SK-N-DZ (cell line): ENCODE data around the gene PDCD1.
"Not testable (repeated sequence)": the region's sequence is repeated elsewhere in the genome, so short reads cannot be mapped to it uniquely, and the experiment has no call there.

Experiments used
- DNase-seq: peaks from one replicate; pipeline ENCODE4 v3.0.0-alpha.2; 2015; ENCODE audit warnings: low spot score

The PDCD1 gene

DNA sequence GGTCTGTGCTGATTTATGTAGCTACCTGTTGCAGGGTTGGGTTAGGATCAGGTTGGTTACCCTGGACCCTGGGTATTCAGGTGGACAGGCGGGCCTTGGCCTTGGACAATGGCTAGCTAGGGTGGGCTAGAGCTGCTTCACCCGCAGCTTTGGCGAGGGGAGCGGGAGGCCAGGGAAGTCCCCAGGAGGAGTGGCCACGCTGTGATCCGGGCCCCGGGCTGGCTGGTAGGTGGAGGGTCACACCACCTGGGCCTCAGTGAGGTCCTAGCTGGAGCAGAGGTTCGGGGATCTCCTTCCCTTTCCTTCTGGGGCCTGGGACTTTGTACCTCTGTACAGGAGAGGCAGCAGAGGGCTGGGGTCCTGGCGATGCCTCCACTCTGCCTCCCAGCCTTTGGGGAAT lies 20.6 kb upstream of the PDCD1 start:
- no peak for DNase-seq

DNA sequence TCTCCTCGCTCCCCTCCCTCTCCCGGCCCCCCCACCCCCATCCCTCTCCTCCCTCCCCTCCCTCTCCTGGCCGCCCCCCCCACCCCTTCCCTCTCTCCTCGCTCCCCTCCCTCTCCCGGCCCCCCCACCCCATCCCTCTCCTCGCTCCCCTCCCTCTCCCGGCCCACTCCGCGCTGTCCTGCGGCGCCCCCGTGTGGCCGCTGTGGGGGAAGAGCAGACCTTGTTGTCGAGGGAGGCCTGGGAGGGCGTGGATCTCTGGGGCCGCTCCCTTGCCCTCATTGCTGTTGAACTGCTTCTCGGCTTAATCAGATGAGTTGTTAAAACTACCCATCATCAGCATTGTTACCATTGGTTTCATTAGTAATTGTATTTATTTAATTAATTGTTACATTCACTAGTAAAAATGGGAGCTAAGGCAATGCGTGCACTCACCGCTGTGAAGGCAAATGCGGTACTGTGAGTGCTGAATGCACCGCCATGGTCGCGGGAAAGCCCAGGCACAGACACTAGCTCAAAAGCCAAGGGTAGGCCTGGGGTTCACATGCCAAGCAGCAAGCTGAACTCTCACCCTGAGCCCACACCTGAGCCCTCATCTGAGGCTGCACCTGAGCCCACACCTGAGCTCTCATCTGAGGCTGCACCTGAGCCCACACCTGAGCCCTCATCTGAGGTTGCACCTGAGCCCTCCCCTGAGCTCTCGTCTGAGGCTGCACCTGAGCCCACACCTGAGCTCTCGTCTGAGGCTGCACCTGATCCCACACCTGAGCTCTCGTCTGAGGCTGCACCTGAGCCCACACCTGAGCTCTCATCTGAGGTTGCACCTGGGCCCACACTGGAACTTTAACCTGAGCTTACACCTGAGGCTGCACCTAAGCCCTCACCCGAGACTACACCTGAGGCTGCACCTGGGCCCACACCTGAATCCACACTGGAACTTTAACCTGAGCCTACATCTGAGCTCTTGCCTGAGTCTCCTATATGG lies 19.6 kb upstream of the PDCD1 start:
- DNase-seq, result peak; percentile 82

DNA sequence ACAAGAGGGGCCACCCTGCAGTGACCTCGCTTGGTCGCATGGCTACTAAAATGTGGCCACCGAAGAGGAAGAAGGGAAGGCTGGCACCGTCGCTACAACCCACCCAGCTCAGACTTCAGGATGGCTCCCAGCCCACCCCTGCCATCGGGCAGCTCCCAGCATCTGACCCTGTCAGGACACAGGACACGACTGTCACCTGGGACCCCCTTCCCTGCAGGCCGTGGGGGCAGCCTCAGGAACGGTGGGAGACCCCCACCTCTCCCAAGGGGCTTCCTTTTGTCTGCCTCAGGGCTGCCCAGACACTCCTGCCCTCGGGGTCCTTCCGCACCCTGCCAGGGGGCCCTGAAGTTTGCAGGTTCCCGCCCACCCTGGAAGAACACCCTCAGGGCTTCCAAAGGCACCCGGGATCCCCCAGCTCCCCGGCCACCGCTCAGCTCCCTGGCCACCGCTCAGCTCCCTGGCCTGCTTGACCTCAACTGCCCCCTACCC lies 18.5 kb upstream of the PDCD1 start:
- DNase-seq, result no peak

DNA sequence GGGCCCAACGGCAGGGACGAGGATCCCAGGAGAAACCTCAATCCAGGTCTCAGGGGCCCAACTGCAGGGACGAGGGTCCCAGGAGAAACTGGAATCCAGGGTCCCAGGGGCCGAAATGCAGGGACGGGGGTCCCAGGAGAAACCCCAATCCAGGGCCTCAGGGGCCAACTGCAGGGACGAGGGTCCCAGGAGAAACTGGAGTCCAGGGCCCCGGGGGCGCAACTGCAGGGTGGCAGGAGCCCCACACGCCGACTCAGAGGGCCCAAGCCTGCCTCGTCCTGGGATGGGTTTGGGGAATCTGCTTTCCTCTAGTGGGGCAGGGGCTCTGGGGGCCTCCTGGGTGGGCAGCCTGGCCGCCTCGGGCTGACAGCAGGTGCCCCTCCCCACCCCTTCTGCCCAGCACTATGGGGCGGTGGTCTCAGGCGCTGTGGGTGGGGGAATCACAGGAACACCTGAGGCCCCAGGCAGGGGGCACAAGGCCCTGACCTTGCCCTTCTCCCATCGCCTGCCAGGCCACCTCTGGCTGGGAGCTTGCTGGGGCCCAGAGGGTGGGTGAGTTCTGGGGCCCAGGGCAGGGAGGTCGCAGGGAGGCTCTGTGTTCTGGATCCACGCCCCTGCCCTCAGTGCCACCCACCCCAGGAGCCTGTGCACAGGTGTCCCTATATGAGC lies 18.0 kb upstream of the PDCD1 start:
- DNase-seq, result no peak

DNA sequence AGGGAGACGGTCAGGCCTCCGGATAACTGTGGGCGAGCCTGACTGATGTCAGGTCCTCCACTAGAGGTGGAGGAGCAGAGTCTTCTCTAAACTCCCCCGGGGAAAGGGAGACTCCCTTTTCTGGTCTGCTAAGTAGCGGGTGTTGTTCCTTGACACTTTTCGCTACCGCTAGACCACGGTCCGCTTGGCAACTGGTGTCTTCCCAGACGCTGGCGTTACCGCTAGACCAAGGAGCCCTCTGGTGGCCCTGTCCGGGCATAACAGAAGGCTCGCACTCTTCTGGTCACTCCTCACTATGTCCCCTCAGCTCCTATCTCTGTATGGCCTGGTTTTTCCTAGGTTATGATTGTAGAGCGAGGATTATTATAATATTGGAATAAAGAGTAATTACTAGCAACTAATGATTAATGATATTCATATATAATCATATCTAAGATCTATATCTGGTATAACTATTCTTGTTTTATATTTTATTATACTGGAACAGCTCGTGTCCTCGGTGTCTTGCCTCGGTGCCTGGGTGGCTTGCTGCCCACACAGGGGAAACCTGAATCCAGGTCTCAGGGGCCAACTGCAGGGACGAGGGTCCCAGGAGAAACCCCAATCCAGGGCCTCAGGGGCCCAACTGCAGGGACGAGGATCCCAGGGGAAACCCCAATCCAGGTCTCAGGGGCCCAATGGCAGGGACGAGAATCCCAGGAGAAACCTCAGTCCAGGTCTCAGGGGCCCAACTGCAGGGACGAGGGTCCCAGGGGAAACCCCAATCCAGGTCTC lies 17.2 kb upstream of the PDCD1 start:
- not testable (repeated sequence) for DNase-seq

DNA sequence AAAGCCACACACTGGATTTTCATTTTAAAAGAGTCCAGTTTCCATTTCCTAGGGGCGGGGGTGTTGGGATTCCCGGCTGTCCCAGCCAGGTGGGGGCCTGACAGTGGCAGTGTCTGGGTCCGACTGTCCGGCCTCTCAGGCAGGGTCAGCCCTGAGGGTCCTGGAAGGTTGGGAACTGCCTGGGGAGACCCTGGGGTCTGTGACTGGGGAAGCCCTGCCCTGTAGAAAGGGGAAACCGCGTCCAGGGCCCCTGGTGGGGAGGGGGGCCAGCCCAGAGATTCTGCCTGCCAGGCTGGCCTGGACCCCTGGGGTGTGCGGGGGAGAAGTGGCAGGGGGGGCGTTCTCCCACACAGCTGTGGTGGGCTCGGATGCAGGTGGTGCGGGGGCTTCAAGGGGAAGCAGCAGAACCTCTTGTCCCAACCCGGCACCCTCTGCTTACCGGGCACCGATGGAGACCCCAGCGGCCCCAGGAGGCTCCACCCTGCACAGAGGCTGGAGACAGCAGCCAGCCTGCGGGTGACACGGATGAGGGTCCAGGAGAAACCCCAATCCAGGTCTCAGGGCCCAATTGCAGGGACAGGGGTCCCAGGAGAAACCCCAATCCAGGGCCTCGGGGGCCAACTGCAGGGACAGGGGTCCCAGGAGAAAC lies 15.7 kb upstream of the PDCD1 start:
- no peak for DNase-seq

DNA sequence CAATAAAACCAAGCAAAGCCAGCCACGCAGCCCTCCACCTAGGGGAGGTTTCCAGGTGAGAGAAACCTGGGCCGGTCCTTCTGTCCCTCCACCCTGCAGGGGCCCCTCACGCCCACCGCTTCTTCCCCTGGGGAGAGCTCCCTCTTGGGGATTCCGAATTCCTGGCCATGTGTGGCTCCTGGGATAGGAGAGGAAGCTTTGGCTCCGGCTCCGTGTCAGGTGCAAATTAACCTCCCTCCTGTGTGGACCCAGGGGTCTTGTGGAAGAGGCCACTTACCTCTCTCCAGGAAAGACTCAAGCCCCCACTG lies 15.1 kb upstream of the PDCD1 start:
- DNase-seq, result no peak

DNA sequence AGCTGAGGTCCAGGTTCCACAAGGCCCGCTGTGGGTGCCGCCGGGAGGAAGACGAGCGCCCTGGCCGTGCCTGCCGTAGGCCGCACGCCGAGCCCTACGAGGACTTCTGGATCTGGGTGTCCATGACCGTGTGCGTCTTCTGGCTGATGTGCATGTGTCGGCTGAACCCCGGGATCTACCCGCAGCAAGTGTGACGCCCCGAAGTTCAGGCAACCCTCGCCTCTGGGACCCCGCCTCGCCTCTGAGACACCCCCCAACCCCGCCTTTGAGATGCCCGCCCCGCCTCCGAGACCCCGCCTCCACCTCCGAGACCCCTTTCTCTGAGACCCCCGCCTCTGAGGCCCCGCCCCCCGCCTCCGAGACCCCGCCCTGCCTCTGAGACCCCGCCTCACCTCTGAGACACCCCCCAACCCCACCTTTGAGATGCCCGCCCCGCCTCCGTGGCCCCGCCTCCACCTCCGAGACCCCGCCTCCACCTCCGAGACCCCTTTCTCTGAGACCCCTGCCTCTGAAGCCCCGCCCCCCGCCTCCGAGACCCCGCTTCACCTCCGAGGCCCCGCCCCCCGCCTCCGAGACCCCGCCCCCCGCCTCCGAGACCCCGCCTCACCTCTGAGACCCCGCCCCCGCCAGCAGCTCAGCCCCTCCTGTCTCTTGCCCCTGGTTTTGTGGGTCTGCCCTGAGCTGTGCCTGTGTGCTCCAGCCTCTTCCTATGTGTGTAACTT lies 14.5 kb upstream of the PDCD1 start:
- no peak for DNase-seq

DNA sequence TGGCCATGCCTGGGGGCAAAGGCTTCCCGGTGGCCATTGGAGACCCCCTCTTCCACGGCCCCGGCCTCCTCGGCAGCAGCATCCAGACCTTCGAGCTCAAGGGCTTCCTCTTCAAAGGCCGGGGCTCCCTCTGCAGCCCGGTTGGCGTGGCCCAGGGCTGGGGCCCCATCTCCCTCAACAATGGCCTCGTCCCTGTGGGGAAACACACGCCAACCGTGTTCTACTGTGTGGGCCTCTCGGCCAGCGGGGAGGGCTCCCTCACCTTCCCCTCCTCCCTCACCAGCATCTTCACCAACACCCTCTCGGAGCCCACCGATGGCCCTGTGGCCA lies 13.6 kb upstream of the PDCD1 start:
- no peak for DNase-seq

DNA sequence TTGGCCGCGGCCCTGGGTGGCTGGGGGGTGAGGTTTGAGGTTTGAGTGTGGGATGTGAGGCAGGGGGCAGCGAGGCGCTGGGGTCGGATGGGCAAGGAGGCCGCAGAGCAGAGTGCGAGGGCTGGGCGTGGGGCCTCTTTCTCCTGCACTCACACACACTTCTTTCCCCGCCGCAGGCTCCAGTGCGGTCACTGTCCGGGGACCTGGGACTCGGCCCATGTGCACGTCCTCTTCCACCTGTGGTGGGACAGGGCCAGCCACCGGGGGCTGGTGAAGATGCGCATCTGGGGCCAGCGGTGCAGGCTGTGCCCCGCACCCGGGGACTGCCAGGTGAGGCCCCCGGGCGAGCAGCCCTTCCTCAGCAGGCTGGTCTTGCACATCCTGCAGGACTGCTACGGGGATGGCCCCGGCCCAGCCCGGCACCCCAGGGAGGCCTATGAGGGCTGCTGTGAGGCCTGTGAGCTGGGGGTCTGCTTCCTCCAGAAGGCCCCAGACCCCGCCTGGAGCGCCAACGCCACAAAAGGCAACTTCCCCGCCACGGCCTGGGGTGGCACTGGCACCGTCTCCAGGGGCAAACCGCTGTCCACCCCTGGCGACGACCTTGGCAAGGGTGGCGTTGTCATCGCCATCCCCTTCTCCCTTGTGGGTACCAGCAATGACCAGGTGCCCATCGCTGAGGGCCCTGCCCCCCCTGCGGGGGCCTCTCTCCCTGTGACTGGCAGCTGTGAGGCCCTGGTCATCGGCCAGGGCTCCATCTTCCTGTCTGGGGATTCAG lies 13.0 kb upstream of the PDCD1 start:
- DNase-seq, result no peak

DNA sequence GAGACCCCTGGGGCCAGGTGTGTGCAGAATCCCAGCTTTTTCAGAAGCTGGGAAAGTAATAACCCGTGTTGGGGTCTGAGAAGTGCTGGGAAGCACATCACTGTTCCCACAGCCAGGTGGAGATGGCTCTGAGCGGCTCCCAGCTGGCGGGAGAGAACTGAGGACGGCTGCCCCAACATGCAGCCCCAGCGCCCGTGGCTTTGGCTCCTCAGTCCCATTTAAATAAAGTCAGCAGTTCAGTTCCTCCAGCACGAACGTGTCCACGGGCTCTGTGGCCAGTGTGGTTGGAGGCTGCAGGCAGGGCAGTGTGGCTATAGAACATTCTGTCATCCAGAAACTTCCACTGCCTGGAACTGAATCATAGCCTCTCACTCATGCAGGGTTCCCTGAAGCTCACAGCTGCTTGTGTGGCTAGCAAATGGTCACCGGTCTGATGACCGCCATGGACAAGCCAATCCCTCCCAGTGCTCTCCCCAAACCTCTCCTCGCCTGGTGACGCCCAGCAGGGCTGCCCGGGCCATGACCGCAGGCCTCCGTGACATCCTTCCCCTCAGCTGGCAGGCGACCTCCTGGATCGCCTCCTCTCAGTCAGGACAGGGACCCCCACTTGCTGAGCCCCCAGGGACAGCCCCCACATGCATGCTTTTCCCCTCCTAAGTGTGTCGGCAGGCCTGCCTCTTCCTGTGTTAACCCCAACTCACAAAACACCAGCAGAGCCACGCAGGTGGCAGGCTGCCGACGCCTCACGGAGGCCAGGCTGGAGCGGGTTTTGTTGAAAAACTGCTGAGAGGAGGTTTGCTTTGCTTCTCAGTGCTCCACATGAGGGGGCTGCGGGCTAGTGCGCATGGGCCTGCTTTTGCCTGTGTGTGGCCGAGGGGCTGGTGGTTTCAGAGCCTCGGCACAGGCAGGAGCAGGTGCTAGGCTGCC lies 12.2 kb upstream of the PDCD1 start:
- DNase-seq, result peak; percentile 68

DNA sequence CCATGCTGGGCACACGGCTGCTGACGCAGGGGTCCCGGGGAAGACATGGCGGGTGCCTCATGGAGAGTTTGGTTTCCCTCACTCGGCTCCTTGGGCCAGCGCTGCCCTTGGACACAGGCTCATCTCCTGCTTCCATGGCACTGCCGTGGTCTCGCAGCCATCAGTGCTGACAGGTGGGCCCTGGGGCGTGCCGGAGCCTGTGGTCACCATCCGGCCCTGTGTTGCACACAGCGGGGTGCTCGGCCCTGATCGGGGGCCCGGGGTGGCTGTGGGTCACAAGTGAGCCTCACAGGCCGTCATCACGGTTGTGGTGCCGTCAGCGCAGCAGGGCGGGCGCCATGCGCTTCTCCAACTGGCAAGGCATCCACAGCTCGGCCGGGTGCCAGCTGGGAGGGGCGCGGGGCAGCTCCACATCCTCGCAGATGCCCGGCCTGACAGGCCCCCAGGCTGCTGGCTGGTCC lies 11.4 kb upstream of the PDCD1 start:
- no peak for DNase-seq

DNA sequence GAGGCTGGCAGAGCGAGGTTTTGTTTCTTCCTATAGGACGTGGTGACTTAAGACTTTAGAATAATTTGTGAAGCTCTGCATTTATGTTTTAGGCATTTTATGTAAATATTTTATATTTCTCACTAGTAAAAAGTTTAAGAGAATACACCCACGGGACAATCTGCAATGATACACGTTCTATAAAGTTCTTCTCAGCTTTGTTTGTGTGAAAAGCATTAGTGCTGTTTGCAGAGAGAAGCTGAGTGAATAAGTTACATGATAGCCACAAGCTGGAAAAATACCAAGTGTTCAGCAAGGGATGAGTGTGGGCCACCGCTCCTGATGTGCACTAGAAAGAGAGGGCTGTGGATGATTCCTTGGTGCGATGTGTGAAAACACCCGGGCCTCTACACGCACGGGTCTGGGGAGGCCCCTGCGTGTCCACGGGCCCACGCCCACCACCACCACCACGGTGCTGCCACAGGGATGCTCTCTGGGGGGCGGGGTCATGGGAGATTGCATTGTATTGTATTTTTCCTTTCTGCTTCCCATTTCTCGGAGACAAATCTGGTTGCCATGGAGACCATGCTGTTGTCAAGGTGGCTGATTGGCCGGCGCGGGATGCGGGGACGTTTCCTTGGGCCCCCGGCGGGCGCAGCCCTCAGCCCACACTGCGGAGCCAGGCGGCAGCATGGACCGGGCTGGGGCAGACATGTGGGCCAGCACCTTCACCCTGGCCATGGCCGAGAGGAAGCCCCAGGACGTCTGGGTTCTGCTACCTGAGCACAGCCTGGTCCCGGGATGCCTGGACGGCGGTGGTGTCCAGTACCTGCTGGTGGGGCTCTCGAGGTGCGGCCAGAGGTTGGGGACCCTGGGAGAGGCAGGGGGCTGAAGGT lies 10.6 kb upstream of the PDCD1 start, which contains the start of gene RTP5:
Gene RTP5, plus strand, starts transcription at position 643 of the 875 bp plus-strand sequence. Its CDS starts 28 bp downstream, at position 671.
- peak; percentile 72 for DNase-seq

DNA sequence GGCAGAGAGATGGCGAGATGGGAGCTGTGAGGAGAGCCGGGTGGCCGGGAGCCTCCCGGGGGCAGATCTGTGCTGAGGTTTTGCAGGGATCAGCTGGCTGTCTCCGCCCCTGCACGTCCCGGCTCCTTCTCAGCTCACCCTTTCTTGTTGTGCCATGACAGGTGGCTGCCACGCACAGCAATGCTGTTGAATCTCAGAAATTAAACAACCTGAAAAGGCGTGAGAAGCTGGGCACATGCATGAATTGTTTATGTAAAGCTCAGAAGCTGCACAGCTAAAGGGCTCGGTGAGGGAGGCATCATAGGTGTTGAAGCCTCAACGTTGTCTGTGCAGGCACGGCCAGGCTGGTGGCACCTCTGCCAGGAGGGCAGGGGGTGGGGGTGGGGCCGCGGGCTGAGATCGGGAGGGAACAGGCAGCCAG lies 10.0 kb upstream of the PDCD1 start:
- peak; percentile 42 for DNase-seq

DNA sequence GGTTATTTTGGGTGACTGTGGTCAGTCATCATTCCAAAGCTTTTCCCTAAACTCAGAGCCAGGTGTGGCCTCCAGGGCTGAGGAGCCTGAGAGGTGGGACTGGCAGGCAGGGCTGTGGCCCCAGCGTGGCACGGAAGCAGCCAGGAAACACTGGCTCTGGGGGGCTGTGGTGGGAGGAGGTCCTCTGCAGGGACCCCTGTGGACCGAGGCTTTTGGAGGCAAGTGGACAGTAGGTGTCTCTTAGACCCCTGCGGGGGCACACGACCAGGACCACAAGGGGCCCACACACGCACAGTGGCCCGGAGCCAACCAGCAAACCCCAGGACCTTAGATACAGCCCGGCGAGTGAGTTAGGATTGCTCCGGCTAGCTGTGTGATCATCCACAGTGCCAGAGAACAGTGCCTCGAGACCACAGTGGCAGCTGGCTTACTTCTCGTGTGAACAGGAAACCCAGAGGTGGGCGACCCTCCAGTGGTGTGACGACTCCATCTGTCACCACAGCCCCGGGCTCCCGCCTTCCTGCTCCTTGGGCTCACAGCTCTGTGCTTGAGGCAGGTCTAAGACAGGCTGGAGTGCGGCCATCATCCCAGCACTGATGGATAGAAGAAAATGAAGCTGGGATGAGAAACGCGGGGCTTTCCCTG lies 9.2 kb upstream of the PDCD1 start:
- peak; percentile 68 for DNase-seq

DNA sequence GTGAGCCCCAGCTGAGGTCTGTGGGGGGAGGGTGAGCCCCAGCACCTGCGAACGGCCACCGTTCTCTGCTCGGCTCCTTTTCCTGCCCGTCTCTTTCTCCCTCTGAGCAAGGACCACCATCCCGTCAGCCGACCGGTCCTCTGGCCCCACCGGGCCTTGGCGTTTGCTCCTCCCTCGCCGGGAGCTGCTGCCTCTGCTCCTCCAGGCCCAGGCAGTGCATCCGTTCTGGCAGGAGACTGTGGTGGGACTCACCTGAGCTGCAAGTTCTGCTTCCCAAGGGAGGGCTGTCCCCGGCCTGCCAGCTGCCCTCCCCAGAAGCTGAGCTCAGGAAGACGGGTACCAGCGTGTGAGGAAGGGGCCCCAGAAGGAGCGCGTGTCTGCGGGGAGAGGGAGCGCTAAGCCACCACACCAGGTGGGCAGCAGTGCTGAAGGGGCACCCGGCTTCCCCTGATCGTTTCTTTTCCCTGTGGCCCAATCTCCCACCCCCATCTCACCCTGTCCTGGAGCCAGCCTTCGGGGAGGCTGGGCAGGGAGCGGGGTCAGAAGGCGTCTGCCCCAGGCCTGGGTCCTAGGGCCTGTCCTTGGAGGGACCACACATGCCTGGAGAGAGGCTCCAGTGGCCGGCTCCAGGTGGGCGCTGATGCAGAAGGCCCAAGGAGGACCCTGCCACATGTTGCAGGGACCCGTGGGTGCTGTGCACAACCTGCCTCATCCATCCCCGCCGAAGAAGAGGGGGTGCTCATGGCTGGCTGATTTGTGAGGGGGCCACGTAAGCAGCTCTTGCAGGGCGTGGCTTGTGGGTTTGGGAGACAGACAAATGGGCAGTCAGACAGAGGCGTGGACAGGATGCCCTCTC lies 8.3 kb upstream of the PDCD1 start:
- DNase-seq, result no peak
